HG02623 (cell line): ENCODE data around the gene CLCN7.

Source experiments
- ATAC-seq: cut with Tn5 transposase; IDR thresholded peaks from one replicate; pipeline ENCODE4 v1.9.1; 2021; ENCODE audit warnings: moderate library complexity; ENCODE audit not compliant: unreplicated experiment

Gene CLCN7

GRCh38 chr16:1502092-1503004, 27.5 kb upstream of the CLCN7 start:
- ATAC-seq = no peak

- ATAC-seq = no peak
These were observed 26.8 kb upstream of the CLCN7 start for GRCh38 chr16:1501630-1502029.

GRCh38 chr16:1500465-1501150, 25.8 kb upstream of the CLCN7 start:
- no peak for ATAC-seq

- no peak for ATAC-seq
These were observed 25.1 kb upstream of the CLCN7 start for GRCh38 chr16:1499756-1500464.

GRCh38 chr16:1498899-1499676, 24.3 kb upstream of the CLCN7 start:
- ATAC-seq = no peak

- no peak for ATAC-seq
These were observed 22.3 kb upstream of the CLCN7 start for GRCh38 chr16:1497014-1497598.

- no peak for ATAC-seq
These were observed 21.6 kb upstream of the CLCN7 start for GRCh38 chr16:1496464-1496863.

GRCh38 chr16:1495889-1496262, 21.0 kb upstream of the CLCN7 start:
- ATAC-seq = no peak

- ATAC-seq = no peak
These were observed 20.5 kb upstream of the CLCN7 start for GRCh38 chr16:1495211-1495888.

- no peak for ATAC-seq
These were observed 19.9 kb upstream of the CLCN7 start for GRCh38 chr16:1494711-1495110.

GRCh38 chr16:1494129-1494640, 19.4 kb upstream of the CLCN7 start:
- ATAC-seq = no peak

- ATAC-seq = no peak
These were observed 18.9 kb upstream of the CLCN7 start for GRCh38 chr16:1493746-1494094.

- peak; percentile 62 for ATAC-seq
These were observed 18.3 kb upstream of the CLCN7 start, which contains the start of gene TELO2 for GRCh38 chr16:1492923-1493745. TELO2 (plus strand) TSS chr16:1493360; CDS start chr16:1494282, 922 bp downstream.

- ATAC-seq = no peak
These were observed 17.5 kb upstream of the CLCN7 start for GRCh38 chr16:1492082-1492922.

- ATAC-seq = no peak
These were observed 16.5 kb upstream of the CLCN7 start for GRCh38 chr16:1491327-1491726.

- ATAC-seq = no peak
These were observed 14.2 kb upstream of the CLCN7 start for GRCh38 chr16:1489077-1489476.

GRCh38 chr16:1488619-1489018, 13.8 kb upstream of the CLCN7 start, which contains the start of gene PTX4:
PTX4 (minus strand) TSS chr16:1488944; CDS start chr16:1488909, 35 bp downstream.
- ATAC-seq = no peak
